ENCODE measurements around the gene REEP2.

GRCh38 chr5:138418444-138418843, 20.4 kb upstream of the REEP2 start:
- no peak for TF ChIP-seq CTCF (IDR thresholded peaks at IDR 0.05)
- no peak for TF ChIP-seq POLR2A (IDR thresholded peaks at IDR 0.05)

All from lower leg skin (tissue), 3 donors.